GM12878 (cell line): ENCODE results near the gene DHX32. TPM values are rescaled to one million over a fixed set of nuclear protein-coding genes. Genes with fewer than 3 reads are reported as not detected.
A peak's percentile ranks its signal among the peaks of the same experiment; 100 is the strongest.

ENCODE experiments used
- ATAC-seq: fragments of 200-7000 bp; cut with Tn5 transposase; 3 replicates; pipeline ENCODE4 v1.9.1; 2020; ENCODE audit warnings: mild to moderate bottlenecking, moderate library complexity
- BruUV-seq: library from RNA; stranded (reverse); fragments of 400-500 nt; replicated peaks from 2 replicates; lab custom pipeline; 2021; lab: Mats Ljungman, UMichigan
- CTCF ChIA-PET: fragments of 300-600 bp; sonication (Branson Sonifier 250); formaldehyde crosslinking; extraction: SDS; loops from one replicate; lab custom pipeline; 2021; ENCODE audit warnings: inconsistent platforms; lab: Yijun Ruan, JAX
- POLR2A ChIA-PET: fragments of 350-600 bp; formaldehyde crosslinking; extraction: SDS; loops from one replicate; lab custom pipeline; 2021; ENCODE audit warnings: inconsistent platforms; lab: Charles Lee
- RAD21 ChIA-PET: fragments of 300-600 bp; sonication (Branson Sonifier 250); formaldehyde crosslinking; loops from one replicate; lab custom pipeline; 2023; ENCODE audit warnings: antibody characterized with exemption; ENCODE audit not compliant: unreplicated experiment; lab: Charles Lee
- SMC1A ChIA-PET: fragments of 300-600 bp; sonication (Branson Sonifier 250); formaldehyde crosslinking; loops from one replicate; lab custom pipeline; 2023; ENCODE audit not compliant: unreplicated experiment, uncharacterized antibody; lab: Charles Lee
- DNase-seq: peaks from one replicate; pipeline ENCODE4 v3.0.0-alpha.2; 2011; ENCODE audit warnings: low read depth, low spot score
- FAIRE-seq: peaks from 3 replicates; lab custom pipeline; 2011; peaks lifted over from hg19 to GRCh38; lab: Jason Lieb, UNC
- H2AFZ ChIP-seq: 2 replicates; pipeline ENCODE4 v1.6.0; 2011; ENCODE audit warnings: low read depth, low read length, control low read depth; ENCODE audit not compliant: control insufficient read depth
- H3K27ac ChIP-seq: 2 replicates; pipeline ENCODE4 v1.5.1; 2011; ENCODE audit warnings: control low read depth; ENCODE audit not compliant: control insufficient read depth, insufficient read depth
- H3K27me3 ChIP-seq, 2 experiments: replicated peaks in 1 of 2; 2 replicates each; pipeline versions ENCODE4 v1.6.0 to v1.6.1; 2011; ENCODE audit warnings: low read length in 1 of 2; ENCODE audit not compliant: control insufficient read depth in 2 of 2, insufficient read depth in 2 of 2
- H3K36me3 ChIP-seq, 2 experiments: 2 replicates each; pipeline ENCODE4 v1.5.1; 2011; ENCODE audit warnings: low read length in 1 of 2; ENCODE audit not compliant: control insufficient read depth in 2 of 2, insufficient read depth in 2 of 2
- H3K4me1 ChIP-seq: 2 replicates; pipeline ENCODE4 v1.6.1; 2011; ENCODE audit warnings: mild to moderate bottlenecking, low read length, moderate library complexity, mixed read lengths; ENCODE audit not compliant: control insufficient read depth, insufficient read depth
- H3K4me2 ChIP-seq: 2 replicates; pipeline ENCODE4 v1.6.0; 2011; ENCODE audit warnings: control low read depth; ENCODE audit not compliant: control insufficient read depth, insufficient read depth
- H3K4me3 ChIP-seq: fragments of 200-600 bp; sonication (generic); 2 replicates; pipeline ENCODE4 v1.5.1; 2016
- H3K79me2 ChIP-seq: 2 replicates; pipeline ENCODE4 v1.6.0; 2011; ENCODE audit warnings: low read length; ENCODE audit not compliant: control insufficient read depth, insufficient read depth
- H3K9ac ChIP-seq: 2 replicates; pipeline ENCODE4 v1.8.0; 2011; ENCODE audit warnings: low read length, control low read depth, mixed read lengths; ENCODE audit not compliant: control insufficient read depth, insufficient read depth
- H3K9me3 ChIP-seq: replicated peaks from 3 replicates; pipeline ENCODE4 v1.5.1; 2011; ENCODE audit warnings: mild to moderate bottlenecking, low read length; ENCODE audit not compliant: control insufficient read depth, insufficient read depth
- H4K20me1 ChIP-seq: 2 replicates; pipeline ENCODE4 v1.6.0; 2011; ENCODE audit not compliant: control insufficient read depth, insufficient read depth
- CTCF ChIP-seq, 3 experiments: IDR thresholded peaks in 2 of 3; conservative IDR thresholded peaks in 1 of 3; 2 replicates each; pipeline ENCODE4 v1.5.1; 2011; ENCODE audit warnings: low read depth in 3 of 3, low read length in 3 of 3, mild to moderate bottlenecking in 3 of 3, control low read depth in 2 of 3, moderate library complexity in 2 of 3, inconsistent platforms in 1 of 3, mixed read lengths in 1 of 3; ENCODE audit not compliant: control insufficient read depth in 2 of 3, insufficient read depth in 1 of 3; ENCODE audit errors: extremely low read depth in 1 of 3
- FOXM1 ChIP-seq: IDR thresholded peaks from 2 replicates; pipeline ENCODE4 v1.6.1; 2012; ENCODE audit warnings: low read depth, mild to moderate bottlenecking, inconsistent platforms, low read length, moderate library complexity
- RAD21 ChIP-seq: IDR thresholded peaks from 2 replicates; pipeline ENCODE4 v1.6.1; 2011; ENCODE audit warnings: mild to moderate bottlenecking, low read depth, low read length, moderate library complexity; ENCODE audit not compliant: insufficient read depth
- RB1 ChIP-seq: fragments of 450-650 bp; formaldehyde crosslinking; IDR thresholded peaks from 2 replicates; pipeline ENCODE4 v1.6.1; 2017; ENCODE audit warnings: mild to moderate bottlenecking, borderline replicate concordance
- SMC3 ChIP-seq: IDR thresholded peaks from 2 replicates; pipeline ENCODE4 v1.6.1; 2011; ENCODE audit warnings: low read length, improper control_type of control experiment, borderline replicate concordance
- SP1 ChIP-seq: IDR thresholded peaks from one replicate; pipeline ENCODE4 v1.6.1; 2011; ENCODE audit warnings: low read depth, low read length
- WRNIP1 ChIP-seq: IDR thresholded peaks from 2 replicates; pipeline ENCODE4 v1.6.1; 2011; ENCODE audit warnings: low read depth, low read length, improper control_type of control experiment, borderline replicate concordance
- WGBS: methylation state at CpG from one replicate; pipeline ENCODE4 v1.1.6; 2016; ENCODE audit warnings: low lambda C conversion rate; ENCODE audit not compliant: insufficient replicate concordance, insufficient coverage; ENCODE audit errors: missing lambda C conversion rate; 5-methylcytosine and 5-hydroxymethylcytosine counted together
- in situ Hi-C: fragments of 300-500 bp; cut with MboI; formaldehyde crosslinking; loops from 9 replicates; pipeline ENCODE4 v1.14.3; 2018; ENCODE audit warnings: mixed read lengths
- intact Hi-C: fragments of 100-400 bp; cut with micrococcal nuclease; formaldehyde crosslinking; loops from one replicate; pipeline ENCODE4 v1.14.2; 2022; ENCODE audit not compliant: unreplicated experiment
- polyA plus RNA-seq, 11 experiments: library from polyadenylated mRNA; depleted of rRNA in 4 of 11; unstranded in 6 of 11; stranded (reverse) in 5 of 11; fragments of >200 nt; fragmentation: Nextera tagmentation in 4 of 11; fragmentation: Illumina TruSeq in 1 of 11; extraction: Ambion mirVana in 4 of 11; extraction: Trizol in 1 of 11; gene quantifications; 1 replicate in 1 of 11; 2 replicates in 10 of 11; pipeline versions ENCODE4 v1.2.1 to v1.2.3, GENCODE V29; 2011 to 2016; ENCODE audit warnings: inconsistent platforms in 2 of 11, missing spikeins in 2 of 11, low read depth in 1 of 11
- total RNA-seq, 4 experiments: library from RNA; depleted of rRNA in 3 of 4; stranded (reverse); fragments of >200 nt in 3 of 4; fragmentation: Illumina TruSeq in 1 of 4; extraction: Trizol in 1 of 4; gene quantifications; 2 replicates each; pipeline versions ENCODE4 v1.2.1 to v1.2.3, GENCODE V29; 2013 to 2021

Gene DHX32
- total and polyA plus RNA-seq, 10 of the 15 experiments (the other 5 are each of a cell fraction or from before 2014, with no cell fraction given), result 5.4 to 21.0 (median 16.0) TPM

- no peak overlapping the region for H3K4me2 ChIP-seq
- H3K27me3 ChIP-seq, result no peaks in the 10 kb centered on the region
- SMC1A ChIA-PET, result interaction anchor here (1.1 to 2.4 kb wide), 3 partner anchors 9 to 14 kb away, joined by 3 to 9 read pairs (median 4); no protein-coding TSS in a partner anchor
- WGBS, result 46% methylated on average over 7 of the region's 7 CpGs
- H3K4me3 ChIP-seq, result no peak overlapping the region
- intact Hi-C loops, result loop anchor here (2.0 to 10.0 kb wide), 2 partner anchors 106 to 636 kb away; no protein-coding TSS in a partner anchor
- in situ Hi-C loops, result no loop called here
- ATAC-seq (peak; percentile 71), FAIRE-seq (no peak), DNase-seq (no peak)
- H3K79me2 ChIP-seq, result no peaks in the 10 kb centered on the region
- no peak overlapping the region for H3K27ac ChIP-seq
- TF ChIP-seq RB1 (no peak), WRNIP1 (no peak), SP1 (no peak), CTCF (IDR thresholded peaks at IDR 0.05 in 2 of 3, conservative IDR thresholded peaks at IDR 0.05 in 1 of 3; ENCODE audit: control insufficient read depth in 2 of 3, extremely low read depth in 1 of 3, insufficient read depth in 1 of 3, low read depth in 3 of 3, low read length in 3 of 3) (peak; percentile 73 to 79 (median 74)), SMC3 (peak; percentile 29; the same call in 1 of the 2 replicates), FOXM1 (no peak), RAD21 (peak; percentile 76)
- no TSS peak for BruUV-seq
- no peak overlapping the region for H2AFZ ChIP-seq
- CTCF ChIA-PET, result interaction anchor here (0.7 to 2.7 kb wide), 16 partner anchors 9 to 821 kb away, joined by 3 to 12 read pairs (median 4); partner anchors contain the start of genes BCCIP, DHX32 and UROS
- H3K9ac ChIP-seq, result no peak overlapping the region
- no peaks in the 10 kb centered on the region for H3K9me3 ChIP-seq
- no peaks in the 10 kb centered on the region for H4K20me1 ChIP-seq
- POLR2A ChIA-PET, result no interaction called here
- RAD21 ChIA-PET, result interaction anchor here (1.3 kb wide), 2 partner anchors 14 to 87 kb away, joined by 4 to 7 read pairs; no protein-coding TSS in a partner anchor
- peaks cover 0 to 6% of the 10 kb centered on the region in 2 experiments; a peak in 1 of 4 replicates for H3K36me3 ChIP-seq
- no peaks in the 10 kb centered on the region for H3K4me1 ChIP-seq
Observed at GRCh38 chr10:125868372-125868975, 12.6 kb downstream of the DHX32 start.
